Putamen (tissue), 1 donor: ENCODE measurements around the gene CHKA.

ENCODE experiments used
- DNase-seq: peaks from one replicate; pipeline ENCODE4 v3.0.0-alpha.2; 2016; ENCODE audit warnings: low spot score

Gene CHKA

GRCh38 chr11:68044145-68044813 lies 76.9 kb downstream of the CHKA start:
- no peak for DNase-seq

GRCh38 chr11:68043349-68044144 lies 77.6 kb downstream of the CHKA start:
- DNase-seq, result no peak

GRCh38 chr11:68043029-68043348 lies 78.2 kb downstream of the CHKA start:
- DNase-seq, result no peak

- DNase-seq, result no peak
These were observed 78.8 kb downstream of the CHKA start for GRCh38 chr11:68042219-68043028.

GRCh38 chr11:68041617-68042218 lies 79.5 kb downstream of the CHKA start:
- no peak for DNase-seq

GRCh38 chr11:68040957-68041591 lies 80.1 kb downstream of the CHKA start:
- DNase-seq, result no peak

- no peak for DNase-seq
These were observed 80.9 kb downstream of the CHKA start for GRCh38 chr11:68040101-68040956.

GRCh38 chr11:68039526-68040086 lies 81.6 kb downstream of the CHKA start:
- DNase-seq, result no peak

GRCh38 chr11:68038718-68039525 lies 82.3 kb downstream of the CHKA start, which contains the start of gene TCIRG1:
TCIRG1 (plus strand) TSS chr11:68039025; CDS start chr11:68041272, 2,247 bp downstream.
- no peak for DNase-seq

- DNase-seq, result no peak
These were observed 82.9 kb downstream of the CHKA start for GRCh38 chr11:68038226-68038717.

GRCh38 chr11:68037411-68038225 lies 83.6 kb downstream of the CHKA start:
- no peak for DNase-seq

- no peak for DNase-seq
These were observed 84.4 kb downstream of the CHKA start for GRCh38 chr11:68036717-68037239.

GRCh38 chr11:68036141-68036716 lies 85.0 kb downstream of the CHKA start:
- no peak for DNase-seq

- no peak for DNase-seq
These were observed 85.8 kb downstream of the CHKA start for GRCh38 chr11:68035266-68035876.

GRCh38 chr11:68033708-68034045 lies 87.5 kb downstream of the CHKA start:
- DNase-seq, result no peak

- DNase-seq, result no peak
These were observed 88.0 kb downstream of the CHKA start for GRCh38 chr11:68032997-68033707.

- DNase-seq, result no peak
These were observed 89.2 kb downstream of the CHKA start for GRCh38 chr11:68032003-68032402.
